HepG2 (cell line): Measurements from ENCODE around the gene AFF1. TPM values are rescaled to one million over a fixed set of nuclear protein-coding genes. Genes with fewer than 3 reads are reported as not detected.

Experiments used
- CCAR2 ChIP-seq: fragments of 200-400 bp; formaldehyde crosslinking; optimal IDR thresholded peaks from 2 replicates; pipeline ENCODE3; 2018; ENCODE audit warnings: low read depth, mild to moderate bottlenecking, low read length, moderate library complexity
- CENPX ChIP-seq: sonication (generic); formaldehyde crosslinking; IDR thresholded peaks from 2 replicates; pipeline ENCODE4 v1.9.0; 2021; ENCODE audit warnings: mild to moderate bottlenecking, missing genetic modification reagents, moderate library complexity
- CHD4 ChIP-seq: fragments of 200-600 bp; sonication (generic); IDR thresholded peaks from 2 replicates; pipeline ENCODE4 v1.7.0; 2017; ENCODE audit warnings: mild to moderate bottlenecking, low read length, borderline replicate concordance
- CSRNP2 ChIP-seq: sonication (generic); formaldehyde crosslinking; conservative IDR thresholded peaks from 2 replicates; pipeline ENCODE4 v1.8.0; 2022; ENCODE audit warnings: low read depth, missing genetic modification reagents
- EEA1 ChIP-seq: sonication (generic); formaldehyde crosslinking; IDR thresholded peaks from 2 replicates; pipeline ENCODE4 v1.5.1; 2020; ENCODE audit warnings: mild to moderate bottlenecking, missing genetic modification reagents, borderline replicate concordance
- FOXP1 ChIP-seq, 2 experiments: fragments of 450-650 bp in 1 of 2; IDR thresholded peaks; 2 replicates each; pipeline ENCODE4 v1.6.1; 2017 to 2018; ENCODE audit warnings: antibody characterized with exemption in 1 of 2
- GMEB1 ChIP-seq: sonication (generic); formaldehyde crosslinking; IDR thresholded peaks from 2 replicates; pipeline ENCODE4 v1.5.1; 2020; ENCODE audit warnings: missing genetic modification reagents, mild to moderate bottlenecking, borderline replicate concordance
- HNF1B ChIP-seq: sonication (generic); formaldehyde crosslinking; IDR thresholded peaks from 2 replicates; pipeline ENCODE4 v1.5.1; 2020; ENCODE audit warnings: mild to moderate bottlenecking, moderate library complexity, missing genetic modification reagents
- IKZF4 ChIP-seq: sonication (generic); formaldehyde crosslinking; IDR thresholded peaks from 2 replicates; pipeline ENCODE4 v1.5.1; 2020; ENCODE audit warnings: borderline replicate concordance, mild to moderate bottlenecking, low read depth, missing genetic modification reagents; ENCODE audit errors: not compliant biosample characterization
- MIXL1 ChIP-seq: IDR thresholded peaks from 2 replicates; pipeline ENCODE4 v1.6.1; 2016
- PITX1 ChIP-seq: sonication (generic); formaldehyde crosslinking; IDR thresholded peaks from 2 replicates; pipeline ENCODE4 v1.5.1; 2020; ENCODE audit warnings: mild to moderate bottlenecking, missing genetic modification reagents
- SOX5 ChIP-seq: IDR thresholded peaks from 2 replicates; pipeline ENCODE4 v1.6.1; 2016; ENCODE audit warnings: borderline replicate concordance
- TIGD3 ChIP-seq: sonication (generic); formaldehyde crosslinking; IDR thresholded peaks from 2 replicates; pipeline ENCODE4 v1.5.1; 2020; ENCODE audit warnings: mild to moderate bottlenecking, missing genetic modification reagents, borderline replicate concordance
- ZKSCAN5 ChIP-seq: sonication (generic); formaldehyde crosslinking; IDR thresholded peaks from 2 replicates; pipeline ENCODE4 v1.5.1; 2020; ENCODE audit warnings: mild to moderate bottlenecking, missing genetic modification reagents
- ZNF292 ChIP-seq: sonication (generic); formaldehyde crosslinking; IDR thresholded peaks from 2 replicates; pipeline ENCODE4 v1.8.1; 2022; ENCODE audit warnings: mild to moderate bottlenecking, low read depth, missing genetic modification reagents, borderline replicate concordance
- ZNF574 ChIP-seq: sonication (generic); formaldehyde crosslinking; IDR thresholded peaks from 2 replicates; pipeline ENCODE4 v1.4.0; 2020; ENCODE audit warnings: missing genetic modification reagents
- ZNF580 ChIP-seq: IDR thresholded peaks from 2 replicates; pipeline ENCODE4 v1.6.1; 2016; ENCODE audit warnings: low read depth, borderline replicate concordance
- ZNF598 ChIP-seq: sonication (generic); formaldehyde crosslinking; IDR thresholded peaks from 2 replicates; pipeline ENCODE4 v1.5.1; 2020; ENCODE audit warnings: mild to moderate bottlenecking, missing genetic modification reagents, borderline replicate concordance
- polyA plus RNA-seq, 8 experiments: library from polyadenylated mRNA; depleted of rRNA in 3 of 8; stranded (reverse) in 7 of 8; unstranded in 1 of 8; fragments of >200 nt; fragmentation: Illumina TruSeq in 4 of 8; extraction: Trizol in 4 of 8; gene quantifications; 2 replicates each; pipeline versions ENCODE4 v1.2.1 to v1.2.3, GENCODE V29; 2011 to 2016; ENCODE audit warnings: low read depth in 4 of 8, missing spikeins in 1 of 8, mixed read lengths in 1 of 8; ENCODE audit not compliant: insufficient read depth in 1 of 8
- total RNA-seq, 5 experiments: library from RNA; depleted of rRNA; stranded (reverse); fragments of >200 nt; fragmentation: Illumina TruSeq; extraction: Trizol; gene quantifications; 2 replicates each; pipeline ENCODE4 v1.2.3, GENCODE V29; 2016; ENCODE audit warnings: low read depth in 1 of 5

The AFF1 gene
- total and polyA plus RNA-seq, 2 of the 13 experiments (the other 11 are each of a cell fraction or from before 2014, with no cell fraction given), result 15.5 to 15.9 TPM

- TF ChIP-seq CSRNP2 (CRISPR knock-in tag) (no peak), ZNF580 (CRISPR knock-in tag) (peak; percentile 51; the same call in 1 of the 2 replicates), FOXP1 (IDR thresholded peaks at IDR 0.05) (no peak), FOXP1 (CRISPR knock-in tag; IDR thresholded peaks at IDR 0.05) (no peak), TIGD3 (CRISPR knock-in tag) (no peak), GMEB1 (CRISPR knock-in tag) (peak; percentile 59), HNF1B (CRISPR knock-in tag) (peak; percentile 71; the same call in 1 of the 2 replicates), ZNF574 (CRISPR knock-in tag) (peak; percentile 71), ZKSCAN5 (CRISPR knock-in tag) (no peak), EEA1 (CRISPR knock-in tag) (peak; percentile 43; the same call in 1 of the 2 replicates), CENPX (CRISPR knock-in tag) (no peak), ZNF598 (CRISPR knock-in tag) (no peak), PITX1 (CRISPR knock-in tag) (peak; percentile 67; the same call in 1 of the 2 replicates), MIXL1 (CRISPR knock-in tag) (peak; percentile 38; the same call in 1 of the 2 replicates), CCAR2 (no peak), CHD4 (no peak), ZNF292 (no peak), IKZF4 (CRISPR knock-in tag) (peak; percentile 88), SOX5 (CRISPR knock-in tag) (no peak; the same call in 1 of the 2 replicates)
Observed at GRCh38 chr4:86934771-86935565, at the start of gene AFF1 (continued).
